ENCODE measurements around the gene ACACA.

ACACA gene

DNA sequence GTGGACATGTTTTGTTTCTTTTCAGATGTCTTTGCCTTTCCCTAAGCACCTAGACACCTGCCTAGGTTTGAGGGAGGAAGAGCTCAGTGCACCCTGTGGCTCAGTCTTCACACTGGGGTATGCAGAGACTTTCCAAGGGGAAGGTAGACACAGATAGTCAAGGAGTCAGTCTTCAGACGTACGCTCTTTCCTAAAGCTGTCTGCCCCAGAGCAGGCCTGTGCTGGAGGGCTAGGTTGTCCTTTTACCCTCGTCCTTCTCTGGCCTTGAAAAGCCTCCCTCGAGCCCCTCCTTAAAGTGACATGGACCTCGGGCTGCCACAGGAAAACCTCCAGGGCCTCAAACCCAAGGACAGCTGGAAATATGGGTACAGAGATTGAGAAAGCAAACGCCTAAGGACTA, 354.2 kb downstream of the ACACA start:
- DNase-seq (ENCODE audit: extremely low read depth in 1 of 2, low read depth in 1 of 2): no peak

GRCh38 chr17:37051833-37052232, 354.8 kb downstream of the ACACA start:
- no peak for DNase-seq (ENCODE audit: extremely low read depth in 1 of 2, low read depth in 1 of 2)

DNA sequence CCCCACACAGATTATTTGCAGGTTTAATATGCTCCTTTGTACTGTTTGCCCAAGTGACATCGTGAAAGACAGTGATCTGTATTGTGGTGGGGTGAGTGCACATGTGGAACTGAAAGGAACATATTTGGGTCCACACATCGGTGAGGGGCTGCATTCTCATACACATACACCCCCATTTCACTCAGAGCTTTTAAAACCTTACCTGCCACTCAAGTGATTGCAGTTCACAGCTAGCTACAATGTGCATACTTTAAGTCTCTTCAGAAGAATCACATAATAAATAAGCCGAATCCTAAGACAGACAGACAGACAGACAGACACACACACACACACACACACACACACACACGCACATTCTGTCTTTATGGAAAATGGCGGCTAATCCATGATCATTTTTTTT, 355.3 kb downstream of the ACACA start:
- no peak for DNase-seq (ENCODE audit: extremely low read depth in 1 of 2, low read depth in 1 of 2)

GRCh38 chr17:37050920-37051319, 355.7 kb downstream of the ACACA start:
- DNase-seq (ENCODE audit: extremely low read depth in 1 of 2, low read depth in 1 of 2): no peak

- DNase-seq (ENCODE audit: extremely low read depth in 1 of 2, low read depth in 1 of 2): no peak
Measured at GRCh38 chr17:37048811-37049210, 357.8 kb downstream of the ACACA start.

GRCh38 chr17:37047631-37048104, 359.0 kb downstream of the ACACA start:
- peak; percentile 36 to 69 for DNase-seq (ENCODE audit: extremely low read depth in 1 of 2, low read depth in 1 of 2)

- DNase-seq (ENCODE audit: extremely low read depth in 1 of 2, low read depth in 1 of 2): no peak
Measured at GRCh38 chr17:37045351-37045922, 361.2 kb downstream of the ACACA start.

DNA sequence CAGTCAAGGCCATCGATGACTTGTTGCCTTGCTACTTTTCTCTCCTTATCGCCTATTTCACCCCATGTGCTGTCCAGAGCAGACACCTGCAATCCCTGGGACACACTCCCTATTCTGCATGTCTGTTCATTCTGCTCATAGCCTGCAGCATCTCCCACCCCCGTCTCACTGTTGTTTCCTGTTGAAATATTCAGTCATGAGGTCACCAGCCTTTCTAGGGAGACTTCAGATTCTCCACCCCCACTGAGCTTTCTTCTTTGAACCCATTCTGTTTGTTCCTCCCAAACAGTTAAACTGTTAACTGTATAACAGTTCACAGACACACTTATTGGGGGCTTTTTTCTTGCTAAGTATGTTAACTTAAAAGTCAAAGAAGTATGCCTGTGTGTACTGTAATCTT, 363.4 kb downstream of the ACACA start:
- DNase-seq (ENCODE audit: extremely low read depth in 1 of 2, low read depth in 1 of 2): no peak

GRCh38 chr17:37041932-37042331, 364.7 kb downstream of the ACACA start:
- no peak for DNase-seq (ENCODE audit: extremely low read depth in 1 of 2, low read depth in 1 of 2)

DNA sequence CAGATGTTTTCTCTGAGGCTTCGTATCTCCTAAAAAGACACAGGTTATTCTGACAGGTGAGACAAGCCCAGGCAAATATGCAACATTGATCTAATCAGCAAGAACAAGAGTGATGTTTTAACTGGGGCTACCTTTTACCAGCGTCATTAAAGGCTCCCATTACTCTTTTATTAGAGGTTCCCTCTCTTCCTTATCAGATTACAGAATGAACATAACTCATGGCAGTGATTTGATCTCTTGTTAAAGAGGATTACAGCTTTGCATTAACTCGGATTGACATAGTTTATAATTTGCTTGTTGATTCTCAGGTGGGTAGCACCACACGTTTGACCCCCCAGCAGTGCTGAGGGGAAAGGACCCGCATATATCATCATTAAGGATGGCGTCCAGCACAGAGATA, 367.4 kb downstream of the ACACA start:
- DNase-seq (ENCODE audit: extremely low read depth in 1 of 2, low read depth in 1 of 2): no peak

GRCh38 chr17:37037590-37038155, 369.0 kb downstream of the ACACA start:
- DNase-seq (ENCODE audit: extremely low read depth in 1 of 2, low read depth in 1 of 2): no peak
